BE2C (cell line): Measurements from ENCODE around the gene EPHA10.
"Not testable (repeated sequence)": the region's sequence is repeated elsewhere in the genome, so short reads cannot be mapped to it uniquely, and the experiment has no call there.

Experiments
- DNase-seq: peaks from one replicate; pipeline ENCODE4 v3.0.0-alpha.2; 2020
- H3K27me3 ChIP-seq: fragments of 250-450 bp; sonication (Bioruptor Pico); 2 replicates; pipeline ENCODE4 v1.5.1; 2020; ENCODE audit warnings: mild to moderate bottlenecking
- H3K36me3 ChIP-seq: fragments of 250-450 bp; sonication (Bioruptor Pico); 2 replicates; pipeline ENCODE4 v1.5.1; 2020; ENCODE audit warnings: mild to moderate bottlenecking
- H3K4me1 ChIP-seq: fragments of 250-450 bp; sonication (Bioruptor Pico); 2 replicates; pipeline ENCODE4 v1.5.1; 2020
- H3K4me3 ChIP-seq: 2 replicates; pipeline ENCODE4 v1.5.1; 2011; ENCODE audit warnings: low read depth, low read length
- H3K9me3 ChIP-seq: fragments of 250-450 bp; sonication (Bioruptor Pico); 2 replicates; pipeline ENCODE4 v1.5.1; 2020
- CTCF ChIP-seq: IDR thresholded peaks from 2 replicates; pipeline ENCODE4 v1.5.1; 2012; ENCODE audit warnings: mild to moderate bottlenecking, low read depth, low read length

EPHA10 gene

GRCh38 chr1:37741662-37742061 lies 23.3 kb downstream of the EPHA10 start:
- H3K9me3 ChIP-seq, result no peaks in the 10 kb centered on the region
- no peak for DNase-seq
- no peaks in the 10 kb centered on the region for H3K27me3 ChIP-seq
- no peaks in the 10 kb centered on the region for H3K4me1 ChIP-seq
- no peak overlapping the region for H3K4me3 ChIP-seq
- no peaks in the 10 kb centered on the region for H3K36me3 ChIP-seq
- no peak for TF ChIP-seq CTCF

DNA sequence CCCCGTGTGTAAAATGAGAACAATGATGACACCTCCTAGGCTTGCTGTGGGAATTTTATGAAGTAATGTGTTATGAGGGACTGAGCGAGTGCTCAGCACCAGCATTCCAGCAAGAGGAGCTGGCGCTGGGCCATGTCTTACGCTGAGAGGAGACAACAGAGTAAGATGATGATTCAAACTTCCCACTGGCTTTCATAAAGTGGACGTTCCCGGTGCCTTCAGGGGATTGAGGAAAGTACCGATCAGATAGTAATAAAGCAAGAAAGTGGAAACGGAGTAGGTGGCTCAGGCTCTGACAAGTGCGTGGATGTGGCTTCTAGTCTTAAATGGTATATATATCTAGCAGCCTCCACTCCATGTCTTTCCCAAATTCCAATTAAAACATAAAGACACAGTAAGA lies 23.8 kb downstream of the EPHA10 start:
- Histone ChIP-seq H3K36me3 (no peaks in the 10 kb centered on the region), H3K4me3 (no peak overlapping the region), H3K9me3 (no peaks in the 10 kb centered on the region), H3K4me1 (no peaks in the 10 kb centered on the region), H3K27me3 (no peaks in the 10 kb centered on the region)
- DNase-seq, result no peak
- no peak for TF ChIP-seq CTCF

DNA sequence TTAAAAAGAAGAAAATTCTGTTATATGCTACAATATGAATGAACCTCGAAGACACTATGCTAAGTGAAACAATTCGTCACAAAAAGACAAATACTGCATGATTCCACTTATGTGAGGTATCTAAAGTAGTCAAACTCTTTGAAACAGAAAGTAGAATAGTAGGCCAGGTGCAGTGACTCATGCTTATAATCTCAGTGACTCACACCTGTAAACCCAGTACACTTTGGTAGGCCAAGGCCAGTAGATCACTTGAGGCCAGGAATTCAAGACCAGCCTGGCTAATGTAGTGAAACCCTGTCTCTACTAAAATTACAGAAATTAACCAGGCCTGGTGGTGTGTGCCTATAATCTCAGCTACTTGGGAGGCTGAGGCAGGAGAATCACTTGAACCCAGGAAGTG lies 25.7 kb downstream of the EPHA10 start:
- no peak for TF ChIP-seq CTCF
- no peak for DNase-seq
- Histone ChIP-seq H3K27me3 (no peaks in the 10 kb centered on the region), H3K4me1 (no peaks in the 10 kb centered on the region), H3K9me3 (no peaks in the 10 kb centered on the region), H3K36me3 (no peaks in the 10 kb centered on the region), H3K4me3 (no peak overlapping the region)

DNA sequence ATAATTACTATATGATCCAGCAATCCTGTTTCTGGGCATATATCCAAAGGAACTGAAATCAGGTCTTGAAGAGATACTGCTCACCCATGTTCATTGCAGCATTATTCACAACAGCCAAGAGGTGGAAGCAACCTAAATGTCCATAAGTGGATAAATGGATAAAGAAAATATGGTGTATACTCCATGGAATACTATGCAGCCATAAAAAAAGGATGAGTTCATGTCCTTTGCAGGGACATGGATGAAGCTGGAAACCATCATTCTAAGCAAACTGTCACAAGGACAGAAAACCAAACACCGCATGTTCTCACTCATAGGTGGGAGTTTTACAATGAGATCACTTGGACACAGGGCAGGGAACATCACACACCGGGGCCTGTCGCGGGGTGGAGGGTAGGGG lies 26.3 kb downstream of the EPHA10 start:
- H3K27me3 ChIP-seq, H3K9me3 ChIP-seq, H3K4me3 ChIP-seq, DNase-seq, H3K36me3 ChIP-seq, H3K4me1 ChIP-seq: not testable (repeated sequence)

- not testable (repeated sequence) for H3K36me3 ChIP-seq, DNase-seq, H3K4me1 ChIP-seq, H3K27me3 ChIP-seq, H3K4me3 ChIP-seq, H3K9me3 ChIP-seq
Observed at GRCh38 chr1:37737975-37738374, 26.9 kb downstream of the EPHA10 start.

- peak; percentile 25 for DNase-seq
- no peaks in the 10 kb centered on the region for H3K27me3 ChIP-seq
- no peak for TF ChIP-seq CTCF
- H3K36me3 ChIP-seq, result no peaks in the 10 kb centered on the region
- H3K4me3 ChIP-seq, result no peak overlapping the region
- H3K9me3 ChIP-seq, result no peaks in the 10 kb centered on the region
- no peaks in the 10 kb centered on the region for H3K4me1 ChIP-seq
Observed at GRCh38 chr1:37734629-37735591, 30.0 kb downstream of the EPHA10 start.

- H3K27me3 ChIP-seq, result no peaks in the 10 kb centered on the region
- H3K36me3 ChIP-seq, result no peaks in the 10 kb centered on the region
- TF ChIP-seq CTCF, result no peak
Observed at GRCh38 chr1:37732111-37732780, 32.7 kb downstream of the EPHA10 start.

More at GRCh38 chr1:37732111-37732780, 32.7 kb downstream of the EPHA10 start:
- DNase-seq, result no peak
- H3K9me3 ChIP-seq, result no peaks in the 10 kb centered on the region
- H3K4me3 ChIP-seq, result no peak overlapping the region
- H3K4me1 ChIP-seq, result no peaks in the 10 kb centered on the region
